ENCODE measurements around the gene RLN3. TPM values are rescaled to one million over a fixed set of nuclear protein-coding genes. Genes with fewer than 3 reads are reported as not detected.
"Not testable (repeated sequence)": the region's sequence is repeated elsewhere in the genome, so short reads cannot be mapped to it uniquely, and the experiment has no call there.

RLN3 gene
- total RNA-seq, 1 donor from 2014 or later: not detected

DNA sequence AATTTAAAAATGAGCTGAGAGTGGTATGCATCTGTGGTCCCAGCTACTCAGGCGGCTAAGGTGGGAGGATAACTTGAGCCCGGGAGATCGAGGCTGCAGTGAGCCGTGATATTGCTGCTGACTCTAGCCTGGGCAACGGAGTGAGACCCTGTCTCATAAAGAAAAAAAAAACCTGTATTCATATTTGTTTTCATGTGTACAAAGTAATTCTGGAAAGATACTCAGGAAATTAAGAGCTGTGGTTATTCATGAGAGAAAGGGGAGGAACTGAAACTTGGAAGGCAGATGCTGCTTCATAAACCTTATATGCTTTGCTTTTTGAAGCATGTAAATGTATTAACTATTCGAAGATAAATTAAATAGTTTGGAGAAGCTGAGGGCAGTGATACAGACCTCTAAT is 8.8 kb upstream of the RLN3 start:
- no peak for DNase-seq (ENCODE audit: extremely low read depth, low read depth, low spot score)

DNA sequence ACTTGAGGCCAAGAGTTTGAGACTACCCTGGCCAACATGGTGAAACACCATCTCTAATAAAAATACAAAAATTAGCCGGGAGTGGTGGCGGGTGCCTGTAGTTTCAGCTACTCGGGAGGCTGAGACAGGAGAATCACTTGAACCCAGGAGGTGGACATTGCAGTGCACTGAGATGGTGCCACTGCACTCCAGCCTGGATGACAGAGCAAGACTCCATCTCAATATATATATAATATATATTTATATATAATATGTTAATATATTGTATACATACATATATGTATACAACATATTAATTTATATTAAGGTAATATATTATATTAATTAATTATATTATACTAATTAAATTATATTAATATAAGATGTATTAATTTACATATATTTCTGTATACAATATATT is 8.2 kb upstream of the RLN3 start:
- not testable (repeated sequence) for DNase-seq (ENCODE audit: extremely low read depth, low read depth, low spot score)

DNA sequence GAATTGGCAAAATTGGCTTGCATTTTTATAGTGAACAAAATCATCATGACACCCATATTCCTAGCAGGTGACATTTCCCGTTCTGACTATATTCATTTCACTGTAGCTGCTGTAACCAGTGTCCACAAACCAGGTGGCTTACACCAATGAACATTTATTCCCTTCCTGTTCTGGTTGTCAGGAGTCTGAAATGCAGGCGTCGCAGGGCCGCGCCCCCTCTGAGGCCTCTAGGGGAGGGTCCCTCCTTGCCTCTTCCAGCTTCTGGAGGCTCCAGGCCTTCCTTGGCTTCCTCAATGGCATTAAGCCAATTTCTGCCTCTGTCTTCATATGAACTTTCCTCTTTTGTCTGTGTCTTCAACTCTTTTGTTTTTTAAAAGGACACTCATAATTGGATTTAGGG is 6.5 kb upstream of the RLN3 start:
- no peak for DNase-seq (ENCODE audit: extremely low read depth, low read depth, low spot score)

DNA sequence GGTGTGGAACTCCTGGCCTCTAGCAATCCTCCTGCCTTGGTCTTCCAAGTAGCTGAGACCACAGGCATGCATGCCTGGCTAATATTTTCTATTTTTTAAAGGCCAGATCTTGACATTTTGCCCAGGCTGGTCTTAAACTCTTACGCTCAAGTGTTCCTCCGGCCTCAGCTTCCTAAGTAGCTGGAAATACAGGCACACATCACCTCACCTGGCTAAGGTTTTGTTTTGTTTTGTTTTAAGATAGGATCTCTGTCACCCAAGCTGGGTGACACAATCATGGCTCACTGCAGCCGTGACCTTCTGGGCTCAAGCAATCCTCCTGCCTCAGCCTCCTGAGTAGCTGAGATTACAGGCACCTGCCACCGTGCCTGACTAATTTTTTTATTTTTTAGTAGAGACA is 5.5 kb upstream of the RLN3 start:
- no peak for DNase-seq (ENCODE audit: extremely low read depth, low read depth, low spot score)

DNA sequence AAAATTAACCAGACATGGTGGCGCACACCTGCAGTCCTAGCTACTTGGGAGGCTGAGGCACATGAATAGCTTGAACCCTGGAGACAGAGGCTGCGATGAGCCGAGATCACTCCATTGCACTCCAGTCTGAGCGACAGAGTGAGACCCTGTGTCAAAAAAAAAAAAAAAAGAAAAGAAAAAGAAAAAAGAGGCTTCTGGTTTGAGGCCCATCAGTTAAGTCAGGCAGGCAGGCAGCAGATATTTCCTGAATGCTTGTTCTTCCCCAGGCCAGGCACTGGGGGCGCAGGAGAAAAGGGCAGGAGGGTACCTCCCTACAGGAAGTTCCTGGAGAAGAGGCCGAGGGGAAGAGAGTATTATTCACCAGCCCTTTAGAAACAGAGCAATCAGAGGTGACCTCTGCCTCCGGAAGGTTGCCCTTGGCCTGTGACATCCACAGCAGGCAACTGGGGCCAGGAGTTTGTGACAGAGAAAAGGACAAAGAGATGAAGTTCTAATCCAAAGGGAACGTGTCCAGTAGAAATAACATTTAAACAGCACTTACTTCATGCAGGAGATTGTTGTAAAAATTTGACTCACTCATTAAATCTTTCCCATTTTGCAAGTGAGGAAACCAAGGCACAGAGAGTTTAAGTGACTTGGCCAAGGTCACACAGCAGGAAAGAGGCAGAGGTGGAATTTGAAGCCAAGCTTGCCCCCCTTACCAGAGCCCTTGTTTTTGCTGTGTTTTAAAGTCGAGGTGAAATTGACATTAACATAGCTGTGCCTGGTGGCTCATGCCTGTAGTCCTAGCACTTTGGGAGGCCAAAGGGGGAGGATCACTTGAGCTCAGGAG is 4.3 kb upstream of the RLN3 start:
- no peak for DNase-seq (ENCODE audit: extremely low read depth, low read depth, low spot score)

DNA sequence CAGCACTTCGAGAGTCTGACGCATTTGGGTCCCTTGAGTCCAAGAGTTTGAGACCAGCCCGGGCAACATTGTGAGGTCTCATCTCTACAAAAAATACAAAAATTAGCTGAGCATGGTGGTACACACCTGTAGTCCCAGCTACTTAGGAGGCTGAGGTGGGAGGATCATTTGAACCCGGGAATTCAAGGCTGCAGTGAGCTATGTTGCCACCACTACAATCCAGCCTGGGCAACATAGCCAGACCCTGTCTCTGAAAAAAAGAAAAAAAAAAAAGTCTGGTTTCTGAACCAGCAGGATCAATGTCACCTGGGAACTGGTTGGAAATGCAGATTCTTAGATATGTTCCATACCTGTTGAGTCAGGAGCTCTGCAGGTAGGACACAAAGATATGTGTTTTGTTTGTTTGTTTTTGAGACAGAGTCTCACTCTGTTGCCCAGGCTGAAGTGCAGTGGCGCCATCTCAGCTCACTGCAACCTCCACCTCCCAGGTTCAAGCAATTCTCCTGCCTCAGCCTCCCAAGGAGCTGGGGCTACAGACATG is 1.2 kb upstream of the RLN3 start:
- not testable (repeated sequence) for DNase-seq (ENCODE audit: extremely low read depth, low read depth, low spot score)

DNA sequence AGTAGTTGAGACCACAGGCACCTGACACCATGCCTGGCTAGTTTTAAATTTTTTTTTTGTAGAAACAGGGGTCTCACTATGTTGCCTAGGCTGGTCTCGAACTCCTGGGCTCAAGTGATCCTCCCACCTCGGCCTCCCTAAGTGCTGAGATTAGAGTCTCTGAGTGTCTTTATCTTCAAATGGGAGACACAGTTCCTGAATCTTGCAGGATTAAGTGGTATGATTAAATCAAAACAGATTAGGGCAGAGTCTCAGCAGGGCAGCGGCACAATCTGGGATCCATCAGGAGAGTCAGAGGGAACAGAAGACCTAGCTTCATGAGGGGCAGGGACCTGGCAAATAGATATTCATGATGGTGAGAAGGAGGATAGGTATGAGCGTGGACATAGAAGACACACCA is 953 bp downstream of the RLN3 start:
- no peak for DNase-seq (ENCODE audit: extremely low read depth, low read depth, low spot score)

DNA sequence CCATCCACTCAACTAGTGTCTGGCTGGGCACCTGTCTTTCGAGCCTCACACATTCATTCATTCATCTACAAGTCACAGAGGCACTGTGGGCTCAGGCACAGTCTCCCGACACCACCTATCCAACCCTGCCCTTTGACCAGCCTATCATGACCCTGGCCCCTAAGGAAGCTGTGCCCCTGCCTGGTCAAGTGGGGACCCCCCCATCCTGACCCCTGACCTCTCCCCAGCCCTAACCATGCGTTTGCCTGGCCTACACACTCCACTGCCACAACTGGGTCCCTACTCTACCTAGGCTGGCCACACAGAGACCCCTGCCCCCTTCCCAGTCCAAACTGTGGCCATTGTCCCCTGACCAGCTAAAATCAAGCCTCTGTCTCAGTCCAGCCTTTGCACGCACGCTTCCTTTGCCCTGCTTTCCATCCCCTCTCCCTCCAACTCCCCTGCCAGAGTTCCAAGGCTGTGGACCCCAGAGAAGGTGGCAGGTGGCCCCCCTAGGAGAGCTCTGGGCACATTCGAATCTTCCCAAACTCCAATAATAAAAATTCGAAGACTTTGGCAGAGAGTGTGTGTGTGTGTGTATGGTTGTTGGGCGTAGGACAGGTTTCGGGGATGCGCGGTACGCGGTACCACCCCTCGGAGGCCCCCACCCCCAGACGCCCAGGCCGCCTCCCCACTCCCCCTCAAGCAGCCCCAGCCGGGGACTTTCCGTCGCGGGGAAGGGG is 3.2 kb downstream of the RLN3 start:
- DNase-seq (ENCODE audit: extremely low read depth, low read depth, low spot score): no peak

DNA sequence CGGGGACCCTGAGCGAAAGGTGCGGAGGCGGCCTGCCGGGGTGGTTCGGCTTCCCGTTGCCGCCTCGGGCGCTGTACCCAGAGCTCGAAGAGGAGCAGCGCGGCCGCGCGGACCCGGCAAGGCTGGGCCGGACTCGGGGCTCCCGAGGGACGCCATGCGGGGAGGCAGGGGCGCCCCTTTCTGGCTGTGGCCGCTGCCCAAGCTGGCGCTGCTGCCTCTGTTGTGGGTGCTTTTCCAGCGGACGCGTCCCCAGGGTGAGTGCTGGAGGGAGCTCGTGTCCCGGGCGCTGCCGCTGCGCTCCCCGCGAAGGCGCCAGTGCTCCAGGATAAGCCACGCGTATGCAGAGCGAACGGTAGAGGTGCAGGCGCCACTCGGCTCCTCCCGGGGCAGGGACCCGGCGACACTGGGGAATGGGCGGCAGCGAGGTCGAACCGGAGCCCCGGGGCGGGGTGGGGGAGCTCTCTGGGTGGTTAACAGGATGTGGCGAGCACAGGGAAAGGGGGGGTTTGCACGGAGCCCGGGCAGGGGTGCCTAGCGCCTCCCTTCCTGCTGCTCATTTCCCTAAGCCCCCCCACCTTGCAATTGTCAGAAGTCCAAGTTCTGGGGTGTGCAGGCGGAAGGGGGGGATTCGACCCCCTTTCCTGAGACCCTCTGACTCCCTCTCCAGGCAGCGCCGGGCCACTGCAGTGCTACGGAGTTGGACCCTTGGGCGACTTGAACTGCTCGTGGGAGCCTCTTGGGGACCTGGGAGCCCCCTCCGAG is 4.0 kb downstream of the RLN3 start, which contains the start of gene IL27RA:
TSS of gene IL27RA (plus strand) at position 44 of the 762 bp plus-strand sequence. CDS start at position 155, 111 bp downstream.
- DNase-seq (ENCODE audit: extremely low read depth, low read depth, low spot score): no peak

DNA sequence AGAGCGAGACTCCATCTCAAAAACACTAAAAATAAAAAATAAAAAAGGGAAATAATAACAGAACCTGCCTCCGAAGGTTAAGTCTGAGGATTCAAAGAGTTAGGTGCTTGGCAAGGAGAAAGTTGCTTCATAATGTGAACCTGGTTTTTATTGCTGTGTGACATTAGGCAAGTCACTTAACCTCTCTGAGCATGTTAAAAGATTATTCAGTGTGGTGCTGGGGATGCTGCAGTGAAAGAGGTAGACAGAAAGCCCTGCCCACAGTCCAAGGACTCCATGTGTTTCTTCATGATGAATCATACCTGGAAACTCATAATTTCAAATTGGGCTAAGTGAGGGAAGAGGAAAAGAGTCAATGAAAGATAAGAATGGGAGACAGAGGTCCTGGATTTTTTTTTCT is 6.0 kb downstream of the RLN3 start:
- DNase-seq (ENCODE audit: extremely low read depth, low read depth, low spot score): no peak

DNA sequence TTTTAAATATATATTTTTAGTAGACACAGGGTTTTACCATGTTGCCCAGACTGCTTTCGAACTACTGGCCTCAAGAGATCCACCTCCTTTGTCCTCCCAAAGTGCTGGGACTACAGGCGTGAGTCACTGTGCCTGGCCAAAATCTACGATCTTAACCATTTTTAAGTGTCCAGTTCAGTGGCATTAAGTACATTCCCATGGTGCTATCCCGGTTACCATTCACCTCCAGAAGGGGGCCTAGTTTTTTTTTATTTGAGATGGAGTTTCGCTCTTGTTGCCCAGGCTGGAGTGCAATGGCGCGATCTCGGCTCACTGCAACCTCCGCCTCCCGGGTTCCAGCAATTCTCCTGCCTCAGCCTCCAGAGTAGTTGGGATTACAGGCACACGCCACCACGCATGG is 7.2 kb downstream of the RLN3 start:
- not testable (repeated sequence) for DNase-seq (ENCODE audit: extremely low read depth, low read depth, low spot score)

DNA sequence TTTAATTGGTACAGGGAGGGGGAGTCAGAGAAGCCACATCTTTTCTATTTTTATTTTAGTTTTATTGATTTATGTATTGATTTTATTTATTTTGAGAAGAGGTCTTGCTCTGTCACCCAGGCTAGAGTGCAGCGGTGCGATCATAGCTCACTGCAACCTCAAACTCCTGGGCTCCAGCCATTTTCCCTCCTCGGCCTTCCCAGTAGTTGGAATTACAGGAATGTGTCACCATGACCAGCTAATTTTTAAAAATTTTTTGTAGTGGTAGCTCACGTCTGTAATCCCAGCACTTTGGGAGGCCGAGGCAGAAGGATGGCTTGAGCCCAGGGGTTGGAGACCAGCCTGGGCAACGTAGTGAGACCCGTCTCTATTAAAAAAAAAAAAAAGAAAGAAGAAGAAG is 7.8 kb downstream of the RLN3 start:
- DNase-seq (ENCODE audit: extremely low read depth, low read depth, low spot score): no peak

DNA sequence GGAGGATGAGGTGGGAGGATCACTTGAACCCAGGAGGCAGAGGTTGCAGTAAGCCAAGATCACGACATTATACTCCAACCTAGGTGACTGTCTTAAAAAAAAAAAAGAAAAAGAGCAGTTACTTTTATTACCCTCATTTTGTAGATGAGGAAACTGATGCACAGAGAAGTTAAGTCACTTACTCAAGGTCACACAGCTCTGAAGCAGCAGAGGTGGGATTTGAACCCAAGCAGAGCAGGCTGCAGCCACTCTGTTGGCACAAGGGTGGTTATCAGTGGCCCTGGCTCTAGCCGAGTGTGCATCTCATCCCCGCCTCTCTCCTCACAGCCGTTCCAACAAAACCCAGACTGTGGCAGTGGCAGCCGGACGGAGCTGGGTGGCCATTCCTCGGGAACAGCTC is 11.2 kb downstream of the RLN3 start:
- DNase-seq (ENCODE audit: extremely low read depth, low read depth, low spot score): no peak

DNA sequence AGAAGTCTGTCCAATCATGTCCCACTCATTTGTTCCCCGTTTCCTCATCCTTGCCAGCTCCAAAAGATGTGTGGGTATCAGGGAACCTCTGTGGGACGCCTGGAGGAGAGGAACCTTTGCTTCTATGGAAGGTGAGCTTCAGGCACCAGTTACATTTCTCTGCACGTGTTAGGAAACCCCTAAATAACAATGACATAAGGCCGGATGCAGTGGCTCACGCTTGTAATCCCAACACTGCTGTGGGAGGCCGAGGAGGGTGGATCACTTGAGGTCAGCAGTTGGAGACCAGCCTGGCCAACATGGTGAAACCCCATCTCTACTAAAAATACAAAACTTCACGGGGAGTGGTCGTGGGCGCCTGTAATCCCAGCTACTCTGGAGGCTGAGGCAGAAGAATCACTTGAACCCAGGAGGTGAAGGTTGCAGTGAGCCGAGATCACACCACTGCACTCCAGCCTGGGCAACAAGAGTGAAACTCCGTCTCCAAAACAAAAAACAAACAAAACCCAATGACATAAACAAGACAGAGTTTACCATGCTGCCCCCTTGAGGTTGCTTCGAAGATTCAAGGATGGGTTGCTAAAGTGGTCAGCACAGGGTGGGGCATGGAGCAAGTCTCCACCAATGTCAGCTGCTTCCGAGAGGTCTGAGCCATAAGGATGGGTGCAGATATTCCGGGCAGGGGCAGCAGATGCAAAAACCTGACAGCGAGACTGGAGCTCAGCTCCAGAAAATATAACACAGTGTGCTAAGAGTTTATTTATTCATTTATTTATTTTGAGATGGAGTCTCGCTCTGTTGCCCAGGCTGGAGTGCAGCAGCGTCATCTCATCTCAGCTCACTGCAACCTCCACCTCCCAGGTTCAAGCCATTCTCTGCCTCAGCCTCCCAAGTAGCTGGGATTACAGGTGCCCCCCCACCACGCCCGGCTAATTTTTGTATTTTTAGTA is 15.0 kb downstream of the RLN3 start:
- DNase-seq (ENCODE audit: extremely low read depth, low read depth, low spot score): peak; percentile 73

DNA sequence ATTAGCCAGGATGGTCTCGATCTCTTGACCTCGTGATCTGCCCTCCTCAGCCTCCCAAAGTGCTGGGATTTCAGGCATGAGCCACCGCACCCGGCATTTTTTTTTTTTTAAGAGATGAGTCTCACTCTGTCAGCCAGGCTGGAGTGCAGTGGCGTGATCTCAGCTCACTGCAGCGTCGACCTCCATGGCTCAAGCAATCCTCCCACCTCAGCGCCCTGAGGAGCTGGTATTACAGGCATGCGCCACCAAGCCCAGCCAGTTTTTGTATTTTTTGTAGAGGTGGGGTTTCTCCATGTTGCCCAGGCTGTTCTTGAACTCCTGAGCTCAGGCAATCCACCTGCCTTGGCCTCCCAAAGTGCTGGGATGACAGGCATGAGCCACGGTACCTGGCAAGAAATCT is 19.9 kb downstream of the RLN3 start:
- not testable (repeated sequence) for DNase-seq (ENCODE audit: extremely low read depth, low read depth, low spot score)

DNA sequence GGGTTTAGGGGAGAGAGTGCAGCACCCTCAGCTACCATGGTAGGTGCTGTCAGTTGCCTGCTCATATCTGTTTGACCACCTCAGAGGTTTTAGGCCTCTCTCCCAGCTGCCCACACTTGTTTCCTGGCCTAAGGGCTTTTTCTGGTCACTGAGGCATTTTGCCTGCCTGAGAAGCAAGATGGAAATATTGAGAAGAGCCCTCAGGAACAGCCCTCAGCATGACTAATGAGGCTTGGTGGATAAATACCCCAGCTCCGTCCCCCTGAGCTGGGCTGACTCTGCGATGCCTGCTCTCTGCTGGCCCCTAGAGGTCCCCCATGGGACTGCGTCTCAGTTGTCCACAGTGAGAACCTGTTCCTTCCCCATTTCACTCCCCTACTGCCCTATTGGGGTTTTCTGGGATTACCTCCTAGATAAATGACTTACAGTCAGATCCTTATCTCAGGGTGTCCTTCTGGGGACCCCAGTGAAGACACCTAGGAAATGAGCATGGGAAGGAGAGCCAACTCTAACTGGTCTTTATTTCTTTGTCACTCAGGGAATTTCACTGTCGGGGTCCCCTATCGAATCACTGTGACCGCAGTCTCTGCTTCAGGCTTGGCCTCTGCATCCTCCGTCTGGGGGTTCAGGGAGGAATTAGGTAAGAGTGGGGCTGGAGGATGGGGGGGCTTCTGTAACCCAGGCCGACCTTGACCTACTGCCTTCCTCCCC is 20.6 kb downstream of the RLN3 start:
- DNase-seq (ENCODE audit: extremely low read depth, low read depth, low spot score): no peak

DNA sequence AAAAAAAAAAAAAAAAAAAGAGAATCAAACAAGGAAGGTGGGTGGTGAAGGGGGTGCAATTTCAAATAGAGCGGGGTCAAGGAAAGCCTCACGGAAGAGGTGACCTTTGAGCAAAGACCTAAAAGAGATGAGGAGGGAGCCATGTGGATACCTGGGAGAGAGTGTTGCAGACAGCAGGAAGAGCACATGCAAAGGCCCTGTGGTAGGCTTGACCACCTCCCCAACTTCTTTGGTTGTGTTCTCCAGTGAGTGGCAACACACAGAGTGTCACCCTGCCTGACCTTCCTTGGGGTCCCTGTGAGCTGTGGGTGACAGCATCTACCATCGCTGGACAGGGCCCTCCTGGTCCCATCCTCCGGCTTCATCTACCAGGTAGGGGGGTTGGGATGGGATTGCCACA is 22.6 kb downstream of the RLN3 start:
- DNase-seq (ENCODE audit: extremely low read depth, low read depth, low spot score): no peak

DNA sequence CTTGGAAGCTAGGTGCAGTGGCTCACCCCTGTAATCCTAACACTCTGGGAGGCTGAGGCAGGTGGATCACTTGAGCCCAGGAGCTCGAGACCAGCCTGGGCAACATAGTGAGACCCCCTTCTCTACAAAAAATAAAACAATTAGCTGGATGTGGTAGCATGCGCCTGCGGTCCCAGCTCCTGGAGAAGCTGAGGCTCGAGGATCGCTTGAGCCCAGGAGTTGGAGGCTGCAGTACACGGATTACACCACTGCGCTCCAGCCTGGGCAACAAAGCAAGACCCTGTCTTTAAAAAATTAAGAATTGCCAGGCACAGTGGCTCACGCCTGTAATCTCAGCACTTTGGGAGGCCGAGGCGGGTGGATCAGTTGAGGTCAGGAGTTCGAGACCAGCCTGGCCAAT is 23.0 kb downstream of the RLN3 start:
- not testable (repeated sequence) for DNase-seq (ENCODE audit: extremely low read depth, low read depth, low spot score)

DNA sequence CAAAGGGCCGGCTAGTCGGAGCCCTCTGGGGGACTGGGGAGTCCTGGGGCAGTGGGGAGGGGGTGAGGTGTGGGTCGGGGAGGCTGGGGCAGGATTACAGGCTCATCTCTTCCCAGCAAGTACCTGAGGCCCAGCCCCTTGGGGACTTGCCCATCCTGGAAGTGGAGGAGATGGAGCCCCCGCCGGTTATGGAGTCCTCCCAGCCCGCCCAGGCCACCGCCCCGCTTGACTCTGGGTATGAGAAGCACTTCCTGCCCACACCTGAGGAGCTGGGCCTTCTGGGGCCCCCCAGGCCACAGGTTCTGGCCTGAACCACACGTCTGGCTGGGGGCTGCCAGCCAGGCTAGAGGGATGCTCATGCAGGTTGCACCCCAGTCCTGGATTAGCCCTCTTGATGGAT is 24.0 kb downstream of the RLN3 start:
- DNase-seq (ENCODE audit: extremely low read depth, low read depth, low spot score): no peak

Data from glomerular endothelial cell (primary cell).